ENCODE measurements around the gene MBOAT2.

DNA sequence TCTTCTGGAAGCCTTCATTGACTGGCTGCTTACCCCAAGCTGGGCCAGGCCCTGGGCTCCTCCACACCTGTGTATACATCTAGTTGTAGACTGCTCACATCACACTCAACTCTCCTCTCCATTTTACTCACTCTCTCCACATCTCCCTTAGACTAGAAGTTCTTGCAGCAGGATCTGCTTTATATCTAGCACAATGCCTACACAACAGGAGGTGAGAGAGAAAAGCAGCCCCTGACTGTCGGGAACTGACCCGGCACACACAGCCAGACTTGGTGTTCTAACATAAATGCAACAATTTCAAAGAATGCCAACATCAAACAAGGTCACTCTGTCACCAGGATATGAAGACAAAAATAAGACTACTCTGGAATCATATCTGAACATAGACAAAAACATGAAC, 172.0 kb downstream of the MBOAT2 start:
- TF ChIP-seq POLR2A (IDR thresholded peaks at IDR 0.05; ENCODE audit: low read length) (no peak), GATA1 (IDR thresholded peaks at IDR 0.05; ENCODE audit: low read depth, low read length) (no peak)

Measured in erythroblast (primary cell).